Suprapubic skin (tissue), 4 donors: ENCODE results near the gene LPIN2. TPM values are rescaled to one million over a fixed set of nuclear protein-coding genes. Genes with fewer than 3 reads are reported as not detected.

Experiments used
- DNase-seq, 2 donors: peaks; one replicate each; pipeline ENCODE4 v3.0.0-alpha.2; 2019; ENCODE audit warnings: low spot score in 2 of 2
- H3K27ac ChIP-seq: fragments of 200-600 bp; sonication (generic); one replicate; pipeline ENCODE4 v1.5.1; 2019
- H3K27me3 ChIP-seq: fragments of 200-600 bp; sonication (generic); one replicate; pipeline ENCODE4 v1.5.1; 2019
- H3K36me3 ChIP-seq: fragments of 200-600 bp; sonication (generic); one replicate; pipeline ENCODE4 v1.5.1; 2019
- H3K4me1 ChIP-seq: fragments of 200-600 bp; sonication (generic); one replicate; pipeline ENCODE4 v1.5.1; 2019
- H3K4me3 ChIP-seq: fragments of 200-600 bp; sonication (generic); one replicate; pipeline ENCODE4 v1.5.1; 2019; ENCODE audit warnings: mild to moderate bottlenecking
- H3K9me3 ChIP-seq: fragments of 200-600 bp; sonication (generic); one replicate; pipeline ENCODE4 v1.5.1; 2019
- EP300 ChIP-seq: sonication (generic); formaldehyde crosslinking; IDR thresholded peaks from one replicate; pipeline ENCODE4 v1.6.1; 2017; ENCODE audit warnings: antibody characterized with exemption
- POLR2A ChIP-seq, 2 donors: fragments of 450-650 bp; IDR thresholded peaks; one replicate each; pipeline ENCODE4 v1.6.1; 2017; ENCODE audit warnings: antibody characterized with exemption in 2 of 2, mild to moderate bottlenecking in 2 of 2, moderate library complexity in 2 of 2
- POLR2AphosphoS5 ChIP-seq, 3 donors: sonication (generic); formaldehyde crosslinking; IDR thresholded peaks; one replicate each; pipeline ENCODE4 v1.6.1; 2017; ENCODE audit warnings: antibody characterized with exemption in 3 of 3
- whole genome bisulfite sequencing: methylation state at CpG from one replicate; pipeline ENCODE4 v1.1.5; 2018; 5-methylcytosine and 5-hydroxymethylcytosine counted together
- total RNA-seq, 4 donors: library from RNA; depleted of rRNA; stranded (reverse); fragments of >200 nt; gene quantifications; one replicate each; pipeline ENCODE4 v1.1.0, GENCODE V29; 2016
- TF ChIP-seq, protein P1 (sequence below), 2 donors: fragments of 200-600 bp in 1 of 2; fragments of 450-650 bp in 1 of 2; sonication (generic) in 1 of 2; IDR thresholded peaks; one replicate each; pipeline ENCODE4 v1.5.1; 2016 to 2019; ENCODE audit warnings: antibody characterized with exemption in 2 of 2, mild to moderate bottlenecking in 1 of 2, moderate library complexity in 1 of 2

Gene LPIN2
- total RNA-seq, 4 donors from 2014 or later, result 7.2 to 11.2 (median 9.1) TPM

DNA sequence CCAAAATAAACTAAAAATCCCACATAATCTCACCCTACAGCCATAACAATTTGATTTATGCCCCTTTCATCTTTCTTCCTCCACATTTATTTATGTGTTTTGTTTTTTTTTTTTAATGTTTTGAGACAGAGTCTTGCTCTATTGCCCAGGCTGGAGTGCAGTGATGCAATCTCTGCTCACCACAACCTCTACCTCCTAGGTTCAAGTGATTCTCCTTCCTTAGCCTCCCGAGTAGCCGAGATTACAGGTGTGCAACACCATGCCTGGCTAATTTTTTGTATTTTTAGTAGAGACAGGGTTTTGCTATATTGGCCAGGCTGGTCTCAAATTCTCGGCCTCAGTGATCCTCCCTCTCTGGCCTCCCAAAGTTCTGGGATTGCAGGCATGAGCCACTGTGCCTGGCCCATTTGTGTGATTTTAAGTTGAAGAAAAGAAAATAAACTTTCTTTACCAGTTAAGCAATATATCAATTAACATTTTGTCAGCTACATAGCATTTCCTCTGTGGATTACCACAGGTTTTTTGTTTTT, 35.9 kb upstream of the LPIN2 start:
- Histone ChIP-seq H3K27ac (no peak overlapping the region), H3K4me1 (peaks cover 3% of the 10 kb centered on the region), H3K9me3 (no peaks in the 10 kb centered on the region), H3K36me3 (no peaks in the 10 kb centered on the region), H3K4me3 (no peak overlapping the region), H3K27me3 (no peaks in the 10 kb centered on the region)
- no peak for DNase-seq
- 98% methylated on average over 3 of the region's 3 CpGs for WGBS
- TF ChIP-seq EP300 (no peak), POLR2A (IDR thresholded peaks at IDR 0.05) (no peak), POLR2AphosphoS5 (IDR thresholded peaks at IDR 0.05) (no peak)
- TF ChIP-seq, protein P1, sequence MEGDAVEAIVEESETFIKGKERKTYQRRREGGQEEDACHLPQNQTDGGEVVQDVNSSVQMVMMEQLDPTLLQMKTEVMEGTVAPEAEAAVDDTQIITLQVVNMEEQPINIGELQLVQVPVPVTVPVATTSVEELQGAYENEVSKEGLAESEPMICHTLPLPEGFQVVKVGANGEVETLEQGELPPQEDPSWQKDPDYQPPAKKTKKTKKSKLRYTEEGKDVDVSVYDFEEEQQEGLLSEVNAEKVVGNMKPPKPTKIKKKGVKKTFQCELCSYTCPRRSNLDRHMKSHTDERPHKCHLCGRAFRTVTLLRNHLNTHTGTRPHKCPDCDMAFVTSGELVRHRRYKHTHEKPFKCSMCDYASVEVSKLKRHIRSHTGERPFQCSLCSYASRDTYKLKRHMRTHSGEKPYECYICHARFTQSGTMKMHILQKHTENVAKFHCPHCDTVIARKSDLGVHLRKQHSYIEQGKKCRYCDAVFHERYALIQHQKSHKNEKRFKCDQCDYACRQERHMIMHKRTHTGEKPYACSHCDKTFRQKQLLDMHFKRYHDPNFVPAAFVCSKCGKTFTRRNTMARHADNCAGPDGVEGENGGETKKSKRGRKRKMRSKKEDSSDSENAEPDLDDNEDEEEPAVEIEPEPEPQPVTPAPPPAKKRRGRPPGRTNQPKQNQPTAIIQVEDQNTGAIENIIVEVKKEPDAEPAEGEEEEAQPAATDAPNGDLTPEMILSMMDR (IDR thresholded peaks at IDR 0.05), result no peak

DNA sequence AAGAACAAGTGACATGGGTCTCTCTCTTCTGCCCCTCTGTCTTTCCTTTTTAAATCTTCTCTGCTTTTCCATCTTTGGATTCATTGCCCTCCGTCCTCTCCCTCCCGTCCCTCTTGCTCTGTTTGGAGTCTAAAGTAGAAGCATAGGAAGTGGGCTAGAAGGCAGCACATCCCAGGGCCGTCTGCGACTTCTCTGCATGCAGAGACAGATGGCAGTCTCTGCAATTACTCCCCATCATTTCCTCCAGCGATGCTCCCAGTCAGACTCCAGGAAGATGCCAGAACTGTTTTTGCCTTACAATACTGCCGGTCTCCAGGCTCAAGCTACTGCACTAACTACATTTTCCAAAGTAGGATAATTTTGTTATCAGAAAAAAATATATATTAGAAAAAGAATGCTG, 35.2 kb upstream of the LPIN2 start:
- WGBS, result 46% methylated on average over 6 of the region's 6 CpGs
- no peak for DNase-seq
- H3K9me3 ChIP-seq, result no peaks in the 10 kb centered on the region
- H3K27me3 ChIP-seq, result no peaks in the 10 kb centered on the region
- peaks cover 3% of the 10 kb centered on the region for H3K4me1 ChIP-seq
- H3K27ac ChIP-seq, result no peak overlapping the region
- TF ChIP-seq POLR2A (IDR thresholded peaks at IDR 0.05), result no peak
- TF ChIP-seq POLR2AphosphoS5 (IDR thresholded peaks at IDR 0.05), result no peak
- no peak for TF ChIP-seq EP300
- TF ChIP-seq, protein P1 (IDR thresholded peaks at IDR 0.05), result no peak
- no peak overlapping the region for H3K4me3 ChIP-seq
- no peaks in the 10 kb centered on the region for H3K36me3 ChIP-seq

DNA sequence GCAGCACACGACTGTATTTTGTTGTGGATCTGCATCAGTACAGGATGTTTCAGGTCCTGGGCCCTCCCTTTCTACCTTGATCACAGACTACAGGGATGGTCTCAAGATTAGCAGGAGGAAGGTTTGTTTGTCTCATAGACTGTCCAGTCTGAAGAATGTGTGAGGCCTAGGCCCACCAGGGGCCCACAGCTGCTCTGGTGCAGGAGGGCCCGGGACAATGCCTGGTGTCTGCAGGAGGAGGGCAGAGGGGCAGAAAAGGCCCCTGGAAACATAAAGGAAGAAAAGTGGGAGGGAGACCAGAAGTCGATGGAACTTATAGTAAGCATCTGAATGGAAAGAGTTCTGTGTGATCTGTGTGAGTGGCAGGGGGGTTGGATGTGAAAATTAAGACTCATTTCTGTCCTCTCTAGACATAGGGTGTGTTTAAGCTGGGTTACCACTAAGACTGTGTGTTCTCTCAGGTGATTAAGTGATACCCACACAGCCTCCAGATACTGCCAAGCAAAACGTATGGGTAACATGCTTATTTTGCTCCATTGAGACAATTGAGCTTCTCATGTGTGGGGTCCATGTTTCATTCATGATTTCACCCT, 33.4 kb upstream of the LPIN2 start:
- TF ChIP-seq EP300, result no peak
- TF ChIP-seq, protein P1 (IDR thresholded peaks at IDR 0.05), result no peak
- no peak for TF ChIP-seq POLR2A (IDR thresholded peaks at IDR 0.05)
- no peak for TF ChIP-seq POLR2AphosphoS5 (IDR thresholded peaks at IDR 0.05)
- no peaks in the 10 kb centered on the region for H3K27me3 ChIP-seq
- no peaks in the 10 kb centered on the region for H3K9me3 ChIP-seq
- H3K36me3 ChIP-seq, result no peaks in the 10 kb centered on the region
- no peak overlapping the region for H3K4me3 ChIP-seq
- no peak for DNase-seq
- peaks cover 3% of the 10 kb centered on the region for H3K4me1 ChIP-seq
- WGBS, result 80% methylated on average over 4 of the region's 4 CpGs
- H3K27ac ChIP-seq, result no peak overlapping the region

DNA sequence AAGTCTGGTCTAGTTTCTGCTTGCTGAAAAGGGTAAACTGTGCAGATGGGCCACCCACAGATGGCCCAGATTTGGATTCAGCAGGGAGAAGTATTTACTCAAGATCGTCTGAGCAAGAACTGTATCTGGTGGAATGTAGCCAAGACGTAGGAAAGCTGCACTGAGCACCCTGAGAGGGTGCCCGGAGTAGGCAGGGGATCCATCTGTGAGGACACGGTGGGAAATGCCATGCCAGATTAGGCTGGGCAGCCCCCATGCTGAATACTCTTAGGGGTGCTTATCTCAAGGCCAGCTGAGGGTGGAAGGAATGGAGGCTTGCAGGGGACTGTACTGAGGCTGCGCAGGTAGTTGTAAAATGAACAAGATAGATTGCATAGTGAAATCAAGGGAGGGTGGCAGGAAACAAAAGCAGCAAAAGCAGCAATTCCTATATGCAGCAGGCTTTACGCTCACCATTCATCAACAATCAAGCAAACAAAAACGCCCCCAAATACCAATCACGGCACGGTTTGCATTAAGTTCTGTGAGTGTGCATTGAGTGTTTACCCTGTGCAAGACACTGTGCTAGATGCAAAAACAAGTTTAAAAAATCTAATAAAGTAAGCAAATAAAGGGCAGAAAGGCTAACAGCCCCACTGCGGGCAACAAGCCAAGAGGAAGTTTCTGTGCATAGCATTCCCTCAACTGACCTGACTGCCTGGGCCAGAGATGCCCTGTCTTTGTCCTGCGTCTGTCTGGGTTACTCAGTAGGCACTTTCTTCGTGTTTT, 32.2 kb upstream of the LPIN2 start:
- DNase-seq, result no peak
- no peaks in the 10 kb centered on the region for H3K36me3 ChIP-seq
- no peak overlapping the region for H3K4me3 ChIP-seq
- peaks cover 3% of the 10 kb centered on the region for H3K4me1 ChIP-seq
- 49% methylated on average over 12 of the region's 12 CpGs for WGBS
- H3K9me3 ChIP-seq, result no peaks in the 10 kb centered on the region
- H3K27ac ChIP-seq, result no peak overlapping the region
- H3K27me3 ChIP-seq, result no peaks in the 10 kb centered on the region
- TF ChIP-seq, protein P1 (IDR thresholded peaks at IDR 0.05), result no peak
- TF ChIP-seq EP300 (no peak), POLR2AphosphoS5 (IDR thresholded peaks at IDR 0.05) (no peak), POLR2A (IDR thresholded peaks at IDR 0.05) (no peak)

DNA sequence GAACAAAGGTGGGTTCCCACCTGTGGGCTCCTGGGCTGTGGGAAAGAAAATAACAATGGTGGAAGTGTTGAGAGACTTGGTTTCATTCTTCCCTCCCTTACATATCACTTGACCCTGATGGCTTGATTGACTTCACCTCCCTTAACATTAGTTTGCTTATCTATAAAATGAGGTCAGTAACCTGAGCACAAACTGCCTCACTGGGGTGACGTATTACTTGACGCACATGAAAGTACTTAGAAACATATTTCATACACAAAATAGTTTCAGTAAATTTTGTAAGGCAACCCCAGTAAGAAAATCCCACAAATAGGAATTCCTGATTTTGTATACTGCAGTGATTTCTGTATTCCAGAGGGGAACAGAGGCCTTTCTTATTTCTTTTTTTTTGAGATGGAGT, 29.4 kb upstream of the LPIN2 start:
- Histone ChIP-seq H3K9me3 (no peaks in the 10 kb centered on the region), H3K27ac (no peak overlapping the region), H3K4me1 (peaks cover 3% of the 10 kb centered on the region), H3K36me3 (no peaks in the 10 kb centered on the region), H3K4me3 (no peak overlapping the region), H3K27me3 (no peaks in the 10 kb centered on the region)
- no peak for DNase-seq
- TF ChIP-seq, protein P1 (IDR thresholded peaks at IDR 0.05), result no peak
- no peak for TF ChIP-seq EP300
- no peak for TF ChIP-seq POLR2AphosphoS5 (IDR thresholded peaks at IDR 0.05)
- TF ChIP-seq POLR2A (IDR thresholded peaks at IDR 0.05), result no peak
- whole genome bisulfite sequencing, result 90% methylated on average over 2 of the region's 2 CpGs
